Activated CD8-positive, alpha-beta memory T cell treated with anti-CD3 and anti-CD28 coated beads for 1 hour (primary cell): ENCODE data around the gene SFT2D3.
"Not testable (repeated sequence)": the region's sequence is repeated elsewhere in the genome, so short reads cannot be mapped to it uniquely, and the experiment has no call there.

Experiments
- DNase-seq, 2 donors: peaks; one replicate each; pipeline ENCODE4 v3.0.0-alpha.2; 2020; ENCODE audit warnings: low read depth in 1 of 2; ENCODE audit errors: extremely low read depth in 1 of 2

Gene SFT2D3

DNA sequence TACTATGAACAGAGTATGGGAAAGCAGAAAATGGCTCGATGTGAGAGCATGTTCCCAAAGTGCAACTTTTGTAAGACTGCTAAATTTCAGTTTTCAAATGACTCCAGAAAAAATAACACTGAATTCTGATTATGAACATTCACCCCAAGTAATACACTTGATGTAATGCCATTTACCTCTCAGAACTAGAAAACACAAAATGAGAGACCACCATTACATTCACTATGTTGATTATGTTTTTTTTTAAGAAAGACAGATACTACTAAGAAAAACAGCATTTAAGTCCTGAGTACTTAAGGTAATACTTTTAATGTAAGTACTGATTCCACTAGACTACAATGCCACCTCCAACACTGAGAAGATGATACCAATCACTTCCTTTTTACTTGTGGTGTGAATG is 38.5 kb downstream of the SFT2D3 start:
- DNase-seq: no peak

- no peak for DNase-seq
Observed at GRCh38 chr2:127740665-127741288, 39.5 kb downstream of the SFT2D3 start.

- no peak for DNase-seq
Observed at GRCh38 chr2:127743477-127744026, 42.3 kb downstream of the SFT2D3 start.

DNA sequence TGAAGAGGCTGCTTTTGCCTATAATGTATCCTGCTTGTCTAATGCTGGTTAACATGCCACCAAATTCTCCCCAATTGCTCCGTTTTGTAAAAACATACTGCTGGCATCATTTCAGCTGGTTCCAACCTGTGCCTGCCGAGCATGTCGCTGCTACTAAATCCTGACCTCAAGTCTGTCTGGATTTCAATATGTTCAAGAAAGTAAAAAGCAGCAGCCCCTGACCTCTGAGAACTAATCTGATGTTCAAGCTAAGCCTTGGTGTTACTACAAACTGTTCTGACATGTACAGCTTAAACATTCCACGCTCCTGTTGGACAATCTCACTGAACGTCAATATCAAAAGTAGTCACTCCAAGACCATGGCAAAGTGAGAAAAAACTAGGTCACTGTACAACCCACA is 46.3 kb downstream of the SFT2D3 start:
- DNase-seq: no peak

- DNase-seq: not testable (repeated sequence)
Observed at GRCh38 chr2:127749537-127749936, 48.2 kb downstream of the SFT2D3 start.

GRCh38 chr2:127753374-127753773 is 52.1 kb downstream of the SFT2D3 start:
- DNase-seq: no peak

GRCh38 chr2:127754186-127754585 is 52.9 kb downstream of the SFT2D3 start:
- no peak for DNase-seq
